Upper lobe of left lung (tissue), 6 donors: ENCODE data around the gene SYNPO2. TPM values are rescaled to one million over a fixed set of nuclear protein-coding genes. Genes with fewer than 3 reads are reported as not detected.

ENCODE experiments used
- ATAC-seq, 2 donors: fragments of 200-7000 bp; cut with Tn5 transposase; one replicate each; pipeline ENCODE4 v1.9.1; 2022; ENCODE audit warnings: mild to moderate bottlenecking in 2 of 2, moderate library complexity in 2 of 2; ENCODE audit not compliant: low FRiP score in 2 of 2
- DNase-seq, 2 donors: peaks; one replicate each; pipeline ENCODE4 v3.0.0-alpha.2; 2019 to 2020
- H3K27ac ChIP-seq, 4 donors: fragments of 200-600 bp; sonication (generic); one replicate each; pipeline ENCODE4 v1.5.1; 2016 to 2019
- H3K27me3 ChIP-seq, 4 donors: fragments of 200-600 bp; sonication (generic); one replicate each; pipeline ENCODE4 v1.5.1; 2017 to 2019
- H3K36me3 ChIP-seq, 4 donors: fragments of 200-600 bp; sonication (generic); one replicate each; pipeline ENCODE4 v1.5.1; 2016 to 2019
- H3K4me1 ChIP-seq, 4 donors: fragments of 200-600 bp; sonication (generic); one replicate each; pipeline ENCODE4 v1.5.1; 2018 to 2019
- H3K4me3 ChIP-seq, 4 donors: fragments of 200-600 bp; sonication (generic); one replicate each; pipeline ENCODE4 v1.5.1; 2017 to 2019; ENCODE audit warnings: mild to moderate bottlenecking in 2 of 4, moderate library complexity in 1 of 4
- H3K9me3 ChIP-seq, 4 donors: fragments of 200-600 bp; sonication (generic); one replicate each; pipeline ENCODE4 v1.5.1; 2018 to 2019
- EP300 ChIP-seq, 4 donors: sonication (generic); formaldehyde crosslinking; IDR thresholded peaks; one replicate each; pipeline ENCODE4 v1.5.1; 2017; ENCODE audit warnings: antibody characterized with exemption in 4 of 4, control low read depth in 2 of 4
- POLR2A ChIP-seq, 4 donors: fragments of 450-650 bp; IDR thresholded peaks; one replicate each; pipeline ENCODE4 v1.5.1; 2016 to 2017; ENCODE audit warnings: antibody characterized with exemption in 4 of 4, mild to moderate bottlenecking in 2 of 4
- POLR2AphosphoS5 ChIP-seq, 2 donors: sonication (generic); formaldehyde crosslinking; IDR thresholded peaks; one replicate each; pipeline ENCODE4 v1.5.1; 2017; ENCODE audit warnings: antibody characterized with exemption in 2 of 2
- WGBS, 2 donors: methylation state at CpG; one replicate each; pipeline ENCODE4 v1.1.5; 2017 to 2018; 5-methylcytosine and 5-hydroxymethylcytosine counted together
- total RNA-seq, 6 donors: library from RNA; depleted of rRNA in 4 of 6; stranded (reverse); fragments of >200 nt in 4 of 6; gene quantifications; one replicate each; pipeline versions ENCODE4 v1.1.0 to v1.2.1, GENCODE V29; 2016 to 2021
- TF ChIP-seq, protein P1 (sequence below), 6 experiments: fragments of 450-650 bp in 4 of 6; fragments of 200-600 bp in 2 of 6; sonication (generic) in 2 of 6; IDR thresholded peaks; one replicate each; pipeline ENCODE4 v1.5.1; 2016 to 2019; ENCODE audit warnings: antibody characterized with exemption in 6 of 6
- donor health status: DM: no; HTN: no; CAD: no; lungs with moderate emphysema.
- donor health status: DM: no; HTN: yes; CAD: no; lungs with severe emphysema.

The SYNPO2 gene
- total RNA-seq, 6 donors from 2014 or later: 7.9 to 56.3 (median 17.0) TPM

DNA sequence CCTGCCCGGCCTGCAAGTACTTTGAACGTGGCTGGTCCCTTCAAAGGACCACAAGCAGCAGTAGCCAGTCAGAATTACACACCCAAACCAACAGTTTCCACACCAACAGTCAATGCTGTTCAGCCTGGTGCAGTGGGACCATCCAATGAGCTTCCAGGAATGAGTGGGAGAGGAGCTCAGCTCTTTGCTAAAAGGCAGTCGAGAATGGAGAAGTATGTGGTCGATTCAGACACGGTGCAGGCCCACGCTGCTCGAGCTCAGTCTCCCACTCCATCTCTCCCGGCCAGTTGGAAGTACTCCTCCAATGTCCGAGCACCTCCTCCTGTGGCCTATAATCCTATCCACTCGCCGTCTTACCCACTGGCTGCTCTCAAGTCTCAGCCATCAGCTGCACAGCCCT lies 142.6 kb downstream of the SYNPO2 start:
- no peaks in the 10 kb centered on the region for H3K27me3 ChIP-seq
- H3K27ac ChIP-seq: no peak overlapping the region
- 84 to 87% methylated on average over 11 of the region's 11 CpGs for WGBS, 2 donors
- no peak overlapping the region for H3K4me3 ChIP-seq
- H3K36me3 ChIP-seq: peaks cover 0 to 15% (median 0%) of the 10 kb centered on the region in 4 donors
- H3K9me3 ChIP-seq: no peaks in the 10 kb centered on the region
- DNase-seq (peak in 1 of 2 donors; percentile 16), ATAC-seq (peak in 1 of 2 donors; percentile 33)
- TF ChIP-seq POLR2AphosphoS5 (IDR thresholded peaks at IDR 0.05): no peak
- TF ChIP-seq, protein P1, sequence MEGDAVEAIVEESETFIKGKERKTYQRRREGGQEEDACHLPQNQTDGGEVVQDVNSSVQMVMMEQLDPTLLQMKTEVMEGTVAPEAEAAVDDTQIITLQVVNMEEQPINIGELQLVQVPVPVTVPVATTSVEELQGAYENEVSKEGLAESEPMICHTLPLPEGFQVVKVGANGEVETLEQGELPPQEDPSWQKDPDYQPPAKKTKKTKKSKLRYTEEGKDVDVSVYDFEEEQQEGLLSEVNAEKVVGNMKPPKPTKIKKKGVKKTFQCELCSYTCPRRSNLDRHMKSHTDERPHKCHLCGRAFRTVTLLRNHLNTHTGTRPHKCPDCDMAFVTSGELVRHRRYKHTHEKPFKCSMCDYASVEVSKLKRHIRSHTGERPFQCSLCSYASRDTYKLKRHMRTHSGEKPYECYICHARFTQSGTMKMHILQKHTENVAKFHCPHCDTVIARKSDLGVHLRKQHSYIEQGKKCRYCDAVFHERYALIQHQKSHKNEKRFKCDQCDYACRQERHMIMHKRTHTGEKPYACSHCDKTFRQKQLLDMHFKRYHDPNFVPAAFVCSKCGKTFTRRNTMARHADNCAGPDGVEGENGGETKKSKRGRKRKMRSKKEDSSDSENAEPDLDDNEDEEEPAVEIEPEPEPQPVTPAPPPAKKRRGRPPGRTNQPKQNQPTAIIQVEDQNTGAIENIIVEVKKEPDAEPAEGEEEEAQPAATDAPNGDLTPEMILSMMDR (IDR thresholded peaks at IDR 0.05): no peak
- no peak for TF ChIP-seq POLR2A (IDR thresholded peaks at IDR 0.05)
- peaks cover 4 to 12% (median 9%) of the 10 kb centered on the region in 4 donors for H3K4me1 ChIP-seq

- Histone ChIP-seq H3K27me3 (no peaks in the 10 kb centered on the region), H3K4me1 (peaks cover 0 to 3% (median 1%) of the 10 kb centered on the region in 4 donors), H3K27ac (no peak overlapping the region), H3K9me3 (no peaks in the 10 kb centered on the region), H3K4me3 (no peak overlapping the region), H3K36me3 (peaks cover 0 to 15% (median 0%) of the 10 kb centered on the region in 4 donors)
- DNase-seq (no peak), ATAC-seq (no peak)
- 80 to 87% methylated on average over 6 of the region's 6 CpGs for WGBS, 2 donors
- no peak for TF ChIP-seq EP300 (IDR thresholded peaks at IDR 0.05)
- no peak for TF ChIP-seq POLR2AphosphoS5 (IDR thresholded peaks at IDR 0.05)
- TF ChIP-seq, protein P1 (IDR thresholded peaks at IDR 0.05): no peak
- no peak for TF ChIP-seq POLR2A (IDR thresholded peaks at IDR 0.05)
Measured at GRCh38 chr4:119032921-119033685, 144.4 kb downstream of the SYNPO2 start.

DNA sequence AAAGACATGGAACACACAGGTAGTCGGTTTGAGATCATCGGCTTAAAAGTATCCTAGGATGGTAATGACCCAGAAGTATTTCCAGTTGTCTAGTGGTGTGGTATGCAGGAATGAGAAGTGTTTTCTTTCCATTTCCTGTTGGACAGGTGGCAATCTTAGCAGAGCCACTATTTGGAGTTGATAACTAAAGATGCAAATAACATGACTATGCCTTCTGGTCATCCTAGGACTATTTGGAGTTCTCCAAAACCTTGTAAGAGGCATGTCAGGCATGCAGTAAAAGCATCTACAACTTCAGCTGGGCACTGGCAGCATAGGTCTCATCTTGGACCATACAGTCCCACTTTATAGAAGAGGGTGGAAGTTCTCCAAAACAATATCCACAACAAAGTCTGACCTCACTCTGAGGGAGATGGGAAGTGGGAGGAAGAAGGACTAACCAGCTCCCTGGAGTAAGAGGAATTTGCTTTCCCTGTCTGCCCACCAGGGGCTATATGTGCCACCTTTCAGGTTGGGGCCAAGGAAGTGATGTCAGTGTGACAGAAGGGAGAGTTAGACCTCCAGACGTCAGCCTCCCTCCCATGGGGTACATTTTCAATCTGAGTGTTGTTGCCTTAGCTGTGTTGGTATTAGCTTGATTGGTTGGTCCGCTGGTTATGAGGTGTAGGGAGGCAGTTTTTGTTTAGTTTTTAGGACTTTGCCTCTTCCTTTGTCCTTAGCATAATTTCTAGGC lies 145.8 kb downstream of the SYNPO2 start:
- H3K9me3 ChIP-seq: no peaks in the 10 kb centered on the region
- H3K4me1 ChIP-seq: peaks cover 0 to 12% (median 5%) of the 10 kb centered on the region in 4 donors
- H3K27ac ChIP-seq: no peak overlapping the region
- H3K27me3 ChIP-seq: no peaks in the 10 kb centered on the region
- no peak overlapping the region for H3K4me3 ChIP-seq
- ATAC-seq (no peak), DNase-seq (no peak)
- WGBS, 2 donors: 58 to 65% methylated on average over 4 of the region's 4 CpGs
- TF ChIP-seq, protein P1 (IDR thresholded peaks at IDR 0.05): no peak
- TF ChIP-seq POLR2A (IDR thresholded peaks at IDR 0.05) (no peak), POLR2AphosphoS5 (IDR thresholded peaks at IDR 0.05) (no peak), EP300 (IDR thresholded peaks at IDR 0.05) (no peak)
- H3K36me3 ChIP-seq: peaks cover 0 to 15% (median 0%) of the 10 kb centered on the region in 4 donors

- DNase-seq (no peak), ATAC-seq (no peak)
- H3K4me3 ChIP-seq: no peak overlapping the region
- peak overlapping the region in 1 of 4 donors; percentile 8 for H3K27ac ChIP-seq
- TF ChIP-seq, protein P1 (IDR thresholded peaks at IDR 0.05): no peak
- TF ChIP-seq POLR2AphosphoS5 (IDR thresholded peaks at IDR 0.05) (no peak), EP300 (IDR thresholded peaks at IDR 0.05) (no peak), POLR2A (IDR thresholded peaks at IDR 0.05) (no peak)
- peaks cover under 1 to 17% (median 10%) of the 10 kb centered on the region in 4 donors for H3K4me1 ChIP-seq
- H3K9me3 ChIP-seq: no peaks in the 10 kb centered on the region
- 79 to 85% methylated on average over 8 of the region's 8 CpGs for WGBS, 2 donors
- peaks cover 0 to 7% (median 0%) of the 10 kb centered on the region in 4 donors for H3K36me3 ChIP-seq
- H3K27me3 ChIP-seq: no peaks in the 10 kb centered on the region
Measured at GRCh38 chr4:119035951-119036737, 147.5 kb downstream of the SYNPO2 start.
